Occipital lobe (tissue), 2 donors: ENCODE data around the gene SLC13A4. TPM values are rescaled to one million over a fixed set of nuclear protein-coding genes. Genes with fewer than 3 reads are reported as not detected.
"Not testable (repeated sequence)": the region's sequence is repeated elsewhere in the genome, so short reads cannot be mapped to it uniquely, and the experiment has no call there.

Experiments used
- DNase-seq: peaks from one replicate; lab custom pipeline; 2025; lab: John Stamatoyannopoulos, UW
- total RNA-seq: library from RNA; depleted of rRNA; stranded (reverse); fragments of >200 nt; gene quantifications from one replicate; pipeline ENCODE4 v1.2.3, GENCODE V29; 2014

SLC13A4 gene, protein sequence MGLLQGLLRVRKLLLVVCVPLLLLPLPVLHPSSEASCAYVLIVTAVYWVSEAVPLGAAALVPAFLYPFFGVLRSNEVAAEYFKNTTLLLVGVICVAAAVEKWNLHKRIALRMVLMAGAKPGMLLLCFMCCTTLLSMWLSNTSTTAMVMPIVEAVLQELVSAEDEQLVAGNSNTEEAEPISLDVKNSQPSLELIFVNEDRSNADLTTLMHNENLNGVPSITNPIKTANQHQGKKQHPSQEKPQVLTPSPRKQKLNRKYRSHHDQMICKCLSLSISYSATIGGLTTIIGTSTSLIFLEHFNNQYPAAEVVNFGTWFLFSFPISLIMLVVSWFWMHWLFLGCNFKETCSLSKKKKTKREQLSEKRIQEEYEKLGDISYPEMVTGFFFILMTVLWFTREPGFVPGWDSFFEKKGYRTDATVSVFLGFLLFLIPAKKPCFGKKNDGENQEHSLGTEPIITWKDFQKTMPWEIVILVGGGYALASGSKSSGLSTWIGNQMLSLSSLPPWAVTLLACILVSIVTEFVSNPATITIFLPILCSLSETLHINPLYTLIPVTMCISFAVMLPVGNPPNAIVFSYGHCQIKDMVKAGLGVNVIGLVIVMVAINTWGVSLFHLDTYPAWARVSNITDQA
- 7.6 TPM for total RNA-seq

DNA sequence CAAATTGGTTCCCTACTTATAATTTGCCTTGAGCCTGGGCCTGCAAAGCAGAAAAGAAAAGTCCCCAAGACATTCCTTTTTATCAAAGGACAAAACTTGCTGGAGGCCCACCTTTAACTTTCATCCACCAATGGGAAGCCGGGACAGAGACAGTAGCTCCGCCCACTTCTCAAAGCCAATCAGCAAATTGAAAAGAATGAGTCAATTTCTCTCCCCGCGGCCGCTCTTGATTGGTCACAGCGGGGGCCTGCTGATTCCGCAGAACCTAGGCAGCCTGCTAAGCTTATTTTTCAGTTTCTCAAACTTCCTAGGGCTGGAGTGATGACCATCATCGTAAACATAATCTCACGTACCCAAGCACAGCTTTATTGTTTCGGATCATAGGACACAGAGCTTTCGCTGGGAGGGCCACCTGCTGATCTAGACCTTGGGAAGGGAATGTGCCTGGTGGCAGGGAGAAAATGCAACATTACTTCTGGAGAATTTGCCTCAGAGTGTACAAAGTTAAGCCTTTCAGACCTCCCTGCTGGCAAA is at the start of gene SLC13A4:
Gene SLC13A4 (minus strand): TSS at position 51 of the 534 bp plus-strand sequence. CDS start 690 bp downstream, outside the sequence.
- no peak for DNase-seq

GRCh38 chr7:135775915-135776314 is 47.9 kb upstream of the SLC13A4 start:
- not testable (repeated sequence) for DNase-seq

DNA sequence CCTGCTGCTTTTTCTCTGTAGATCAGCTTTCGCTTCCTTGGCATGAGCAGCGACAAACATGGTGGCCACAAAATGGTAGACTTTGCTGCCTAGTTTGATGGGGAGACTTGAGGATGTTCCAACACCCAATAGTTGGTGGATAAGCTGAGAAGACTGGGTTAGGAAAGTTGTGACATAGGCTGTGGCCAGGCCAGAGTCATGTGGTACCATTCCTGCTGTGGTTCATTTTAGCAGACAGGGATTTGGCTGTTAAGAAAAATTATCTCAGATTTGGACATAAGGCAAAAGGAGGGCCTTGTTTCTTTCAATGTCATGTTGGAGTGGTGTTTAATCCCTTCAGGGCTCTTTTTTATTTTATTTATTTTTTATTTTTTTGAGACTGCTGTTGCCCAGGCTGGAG is 47.2 kb upstream of the SLC13A4 start:
- no peak for DNase-seq

- DNase-seq = no peak
Measured at GRCh38 chr7:135774284-135774683, 46.3 kb upstream of the SLC13A4 start.

- no peak for DNase-seq
Measured at GRCh38 chr7:135773464-135773863, 45.5 kb upstream of the SLC13A4 start.

- DNase-seq = no peak
Measured at GRCh38 chr7:135772639-135773222, 44.7 kb upstream of the SLC13A4 start.

DNA sequence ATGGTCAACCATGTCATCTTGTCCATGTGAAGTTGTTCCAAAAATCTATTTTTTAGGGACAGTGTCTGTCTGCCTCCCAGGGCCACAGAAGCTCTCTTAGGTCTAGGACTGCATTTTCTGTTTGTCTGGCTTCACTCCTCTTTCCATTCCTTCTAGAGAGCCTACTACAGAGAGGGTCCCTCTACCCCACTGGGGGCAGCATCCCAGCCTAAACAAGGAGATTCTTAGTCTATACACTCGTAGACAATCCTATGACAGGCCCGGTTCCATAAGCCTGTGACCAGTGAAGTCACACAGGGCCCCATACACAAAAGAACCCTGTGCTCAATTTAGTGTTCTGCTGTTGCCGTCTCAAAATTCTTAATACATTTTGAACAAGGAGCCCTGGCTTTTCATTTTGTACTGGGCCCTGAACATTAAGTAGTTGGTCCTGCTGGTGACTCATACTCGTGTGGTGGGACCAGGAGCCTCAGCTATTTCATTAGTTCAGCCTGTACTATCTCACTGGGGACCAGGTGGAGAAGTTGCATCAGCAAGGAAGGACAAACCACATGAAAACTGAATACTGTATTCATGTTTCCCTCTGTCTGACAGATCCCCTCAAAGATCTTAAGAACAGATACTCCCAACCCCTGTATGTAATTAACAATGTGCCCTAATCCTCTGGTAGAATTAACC is 44.1 kb upstream of the SLC13A4 start:
- no peak for DNase-seq

- no peak for DNase-seq
Measured at GRCh38 chr7:135771051-135771450, 43.1 kb upstream of the SLC13A4 start.

- DNase-seq = no peak
Measured at GRCh38 chr7:135770139-135770710, 42.2 kb upstream of the SLC13A4 start.

DNA sequence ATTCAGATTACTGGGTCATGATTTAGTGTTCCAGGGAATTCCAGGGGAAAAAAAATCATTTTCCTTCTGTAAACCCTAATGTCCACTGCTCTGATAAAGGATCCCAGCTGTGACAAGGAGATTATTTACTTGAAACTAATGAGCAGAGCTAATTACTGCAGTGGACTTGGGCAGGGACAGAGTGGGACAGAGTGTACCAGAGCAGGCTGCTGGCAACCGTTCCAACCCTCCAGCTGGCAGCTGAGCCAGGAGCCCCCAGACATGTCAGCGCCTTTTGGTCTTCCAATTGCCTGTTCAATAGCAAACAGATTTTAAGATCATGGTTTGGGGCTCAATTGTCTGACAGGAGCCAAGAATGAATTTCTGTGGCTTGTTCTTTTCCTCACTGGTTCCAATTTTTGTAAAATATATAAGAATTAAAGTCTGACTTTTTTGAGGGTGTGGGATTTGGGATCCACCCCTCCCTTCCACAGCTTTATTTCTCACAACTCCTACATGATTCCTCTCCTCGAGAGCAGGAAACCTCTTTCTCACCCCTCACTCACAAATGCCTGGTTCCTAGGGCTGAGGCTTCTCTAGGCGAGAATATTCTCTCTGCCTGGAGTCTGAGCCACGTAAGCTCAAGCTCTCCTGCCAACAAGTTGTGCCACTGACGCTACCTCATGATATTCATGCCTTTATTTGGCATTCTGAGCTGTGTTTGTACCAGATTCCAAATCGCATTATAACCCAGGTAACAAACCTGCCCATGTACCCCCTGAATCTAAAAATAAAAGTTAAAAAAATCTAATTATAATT is 41.2 kb upstream of the SLC13A4 start:
- DNase-seq = no peak

DNA sequence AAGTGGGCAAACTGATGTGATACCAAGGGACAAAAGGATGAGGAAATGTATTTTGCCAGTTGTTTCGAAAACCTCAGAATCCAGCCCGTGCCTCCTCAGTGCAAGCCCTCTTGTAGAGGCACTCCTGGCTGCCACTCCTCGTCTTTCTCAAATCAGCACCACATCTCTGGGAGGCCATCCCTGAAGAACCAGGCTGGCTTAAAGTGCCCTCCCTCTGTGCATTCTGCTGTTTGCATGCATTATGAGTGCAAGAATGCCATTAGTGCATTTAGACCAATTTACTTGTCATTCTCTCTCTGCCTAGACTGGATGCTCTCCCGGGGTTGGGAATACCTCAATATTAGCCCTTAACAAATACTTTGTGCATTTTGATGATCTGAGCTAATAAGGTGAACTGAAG is 40.5 kb upstream of the SLC13A4 start:
- no peak for DNase-seq

DNA sequence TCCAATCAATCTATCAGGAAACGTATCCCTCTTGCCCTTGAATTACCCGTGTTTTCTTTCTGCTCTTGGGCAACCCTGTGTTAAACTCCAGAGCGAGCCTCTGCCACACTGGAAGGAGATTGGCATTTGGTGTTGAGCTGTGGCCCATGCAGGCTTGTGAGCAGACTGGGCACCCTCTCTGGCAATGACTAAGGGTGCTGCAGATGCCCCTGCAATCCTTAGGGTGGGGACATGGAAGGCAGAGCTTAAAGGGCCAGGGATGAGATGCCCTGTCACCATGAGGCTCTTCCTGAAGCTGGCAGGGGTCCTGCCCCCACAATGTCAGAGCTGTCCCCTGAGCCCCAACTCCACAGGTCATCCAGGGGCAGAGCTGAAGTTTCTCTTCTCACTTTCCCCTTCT is 40.1 kb upstream of the SLC13A4 start:
- no peak for DNase-seq

- DNase-seq = no peak
Measured at GRCh38 chr7:135763261-135763660, 35.3 kb upstream of the SLC13A4 start.

GRCh38 chr7:135761751-135762488 is 33.9 kb upstream of the SLC13A4 start:
- peak; percentile 10 for DNase-seq

GRCh38 chr7:135759532-135759931 is 31.5 kb upstream of the SLC13A4 start:
- DNase-seq = no peak

DNA sequence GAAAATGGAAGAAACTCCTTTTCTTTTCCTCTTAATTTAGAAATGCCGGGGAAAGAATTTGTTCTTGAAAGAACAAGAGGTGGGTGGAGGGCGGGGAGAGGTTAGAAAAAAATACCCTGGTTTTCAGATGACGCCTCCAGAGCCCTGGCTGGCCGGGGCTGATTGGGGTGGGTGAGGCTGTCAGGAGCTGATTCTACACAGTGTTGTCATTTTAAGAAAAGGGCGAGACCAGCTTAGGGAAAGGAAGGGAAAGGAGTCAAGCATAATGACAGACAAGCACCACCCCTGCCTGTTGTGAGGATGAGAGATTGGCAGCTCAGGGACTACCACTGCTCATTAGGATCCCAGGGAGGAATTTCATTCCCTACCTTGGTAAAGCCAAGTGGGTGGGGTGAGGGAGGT is 30.5 kb upstream of the SLC13A4 start:
- DNase-seq = no peak

DNA sequence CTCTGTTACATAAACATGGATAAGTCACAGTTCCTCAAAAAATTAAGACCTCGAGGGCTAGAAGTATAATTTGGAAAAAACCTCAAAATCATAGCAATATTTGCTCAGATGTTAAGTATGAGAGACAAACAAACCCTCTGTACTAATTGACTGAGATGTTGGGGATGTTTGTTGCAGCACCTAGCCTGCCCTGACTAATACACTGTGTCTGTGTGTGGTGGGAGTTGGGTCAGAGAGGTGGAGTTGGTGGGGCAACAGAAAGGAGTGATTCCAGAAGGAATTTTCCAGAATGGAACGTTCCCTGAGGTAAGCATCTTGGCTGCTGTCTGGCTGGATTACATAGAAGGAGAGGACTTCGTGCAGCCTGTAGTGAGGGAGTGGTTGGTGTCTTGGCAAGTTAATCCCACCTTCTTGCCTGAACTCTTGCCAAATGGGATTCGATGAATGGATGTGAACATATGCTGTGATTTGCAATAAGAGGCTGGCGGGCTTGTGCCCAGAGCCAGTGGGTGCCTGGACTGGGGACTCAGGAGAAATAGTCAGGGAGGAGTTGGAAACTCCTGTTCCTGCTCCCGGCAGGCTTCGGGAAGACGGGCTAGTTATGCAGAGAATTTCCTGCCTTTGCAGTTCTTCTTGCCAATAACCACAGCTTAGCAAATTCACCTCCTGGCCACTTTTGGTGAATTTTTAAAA is 29.9 kb upstream of the SLC13A4 start:
- no peak for DNase-seq

DNA sequence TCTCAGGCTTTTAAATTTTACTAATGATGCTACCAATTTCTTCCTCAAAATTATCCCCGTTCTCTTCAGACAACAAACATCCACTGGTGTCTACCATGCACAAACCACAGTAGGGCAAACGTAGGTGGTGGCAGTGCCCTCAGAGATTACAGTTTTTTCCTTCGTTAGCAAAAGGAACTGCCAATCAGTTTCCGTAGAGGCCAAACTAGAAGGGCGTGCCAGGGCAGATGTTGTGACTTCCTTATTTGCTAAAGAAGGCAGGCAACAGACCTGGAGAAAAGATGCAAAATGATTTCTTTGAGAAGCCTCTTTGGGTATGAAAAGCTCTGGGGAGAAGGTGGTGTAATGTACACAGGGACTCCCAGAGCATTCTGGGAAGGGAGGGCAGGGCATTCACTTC is 28.2 kb upstream of the SLC13A4 start:
- no peak for DNase-seq

DNA sequence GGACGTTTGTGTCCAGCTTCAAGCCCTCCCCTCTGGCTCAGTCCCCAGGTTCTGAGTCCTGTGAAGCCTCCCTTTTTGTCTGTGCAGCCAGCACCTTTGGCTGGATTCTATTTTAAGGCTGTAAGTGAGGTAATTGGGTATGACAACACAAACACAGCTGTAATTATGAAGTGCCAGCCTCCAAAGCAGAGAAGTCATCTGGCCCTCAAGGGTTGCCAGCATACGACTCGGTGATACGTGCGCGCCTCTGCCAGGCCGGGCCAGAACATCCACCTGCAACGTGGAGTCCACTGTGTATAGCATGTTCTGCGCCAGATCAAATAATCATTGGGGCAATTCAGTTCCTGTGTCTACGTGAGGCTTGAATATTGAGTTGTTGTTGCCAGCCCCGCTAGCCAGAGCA is 27.4 kb upstream of the SLC13A4 start:
- no peak for DNase-seq
